ENCODE data around the gene ADAD1.
"Not testable (repeated sequence)": the region's sequence is repeated elsewhere in the genome, so short reads cannot be mapped to it uniquely, and the experiment has no call there.

The ADAD1 gene

DNA sequence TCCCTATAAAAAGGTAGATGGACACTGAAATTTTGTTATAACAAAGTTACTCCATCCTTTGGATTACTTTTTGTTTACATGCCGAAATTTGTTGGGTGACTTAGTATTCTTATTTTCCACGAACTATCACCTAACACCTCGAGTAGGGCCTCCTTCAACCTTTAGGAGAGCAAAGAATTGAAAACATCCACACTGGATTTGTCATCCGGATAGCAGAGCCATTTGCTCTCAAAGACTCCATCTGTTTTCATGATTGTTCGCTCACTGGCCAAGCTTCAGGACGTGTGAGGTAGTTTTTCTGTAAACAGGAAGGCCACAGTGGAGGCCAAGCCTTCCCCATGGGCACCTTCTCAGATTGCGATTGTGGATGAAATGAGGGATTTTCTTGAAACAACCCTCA lies at the start of gene ADAD1:
Gene ADAD1 (plus strand): TSS at position 301 of the 400 bp plus-strand sequence. CDS start 1,059 bp downstream, outside the sequence.
- no peak for ATAC-seq (replicated peaks)

DNA sequence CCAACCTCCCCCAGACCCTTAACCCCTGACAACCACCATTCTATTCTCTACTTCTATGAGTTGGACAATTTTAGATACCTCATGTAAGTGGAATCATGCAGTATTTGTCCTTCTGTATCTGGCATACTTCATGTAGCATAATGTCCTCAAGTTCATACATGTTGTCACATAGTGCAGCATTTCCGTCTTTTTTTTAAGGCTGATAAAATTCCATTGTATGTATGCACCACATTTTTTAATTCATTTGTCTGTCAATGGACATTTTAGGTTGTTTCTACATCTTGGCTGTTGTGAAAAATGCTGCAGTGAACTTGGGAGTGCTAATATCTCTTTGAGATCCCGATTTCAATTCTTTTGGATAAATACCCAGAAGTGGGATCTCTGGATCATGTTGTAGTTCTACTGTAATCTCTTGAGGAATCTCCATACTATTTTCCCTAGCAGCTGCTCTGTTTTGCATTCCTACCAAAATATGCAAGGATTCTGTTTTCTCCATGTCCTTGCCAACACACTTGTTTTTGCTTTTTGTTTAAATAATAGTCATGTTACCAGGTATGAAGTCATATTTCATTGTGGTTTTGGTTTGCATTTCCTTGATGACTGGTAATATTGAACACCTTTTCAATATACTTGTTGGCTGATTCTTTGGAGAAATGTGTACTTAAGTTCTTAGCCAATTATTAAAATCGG lies 48.8 kb upstream of the ADAD1 start:
- Mint-ChIP-seq H3K9me3 (no peaks in the 10 kb centered on the region), H3K4me1 (no peaks in the 10 kb centered on the region), H3K4me3 (no peak overlapping the region), H3K27ac (no peak overlapping the region), H3K27me3 (no peaks in the 10 kb centered on the region), H3K36me3 (peaks cover 16 to 27% of the 10 kb centered on the region in 2 donors)
- ATAC-seq (replicated peaks) (no peak), DNase-seq (no peak)

More for the DNA sequence above, at the start of gene ADAD1:
- H3K27ac Mint-ChIP-seq = no peak within 1 kb of the TSS
- H3K4me3 Mint-ChIP-seq = no peak within 1 kb of the TSS
- no peak for DNase-seq
- H3K27me3 Mint-ChIP-seq = peaks cover 0 to 3% of the 10 kb centered on the region in 2 donors
- H3K9me3 Mint-ChIP-seq = no peaks in the 10 kb centered on the region
- H3K4me1 Mint-ChIP-seq = no peaks in the 10 kb centered on the region
- no peaks in the 10 kb centered on the region for H3K36me3 Mint-ChIP-seq

DNA sequence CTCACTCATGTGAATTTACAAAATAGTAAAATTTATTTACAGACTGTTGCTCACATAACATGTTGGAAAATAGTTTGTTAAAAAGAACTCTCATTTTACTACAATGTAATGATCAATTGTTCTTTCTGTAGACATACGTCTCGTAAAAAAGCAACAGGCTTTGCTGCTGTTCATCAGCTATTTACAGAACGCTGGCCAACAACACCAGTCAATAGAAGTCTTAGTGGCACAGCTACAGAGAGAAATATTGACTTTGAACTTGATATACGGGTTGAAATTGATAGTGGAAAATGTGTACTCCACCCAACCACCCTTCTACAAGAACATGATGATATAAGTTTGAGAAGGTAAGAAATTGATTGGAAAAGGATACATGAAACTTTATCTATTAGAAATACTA lies 47.6 kb upstream of the ADAD1 start:
- ATAC-seq (replicated peaks) (no peak), DNase-seq (no peak)
- Mint-ChIP-seq H3K27ac (no peak overlapping the region), H3K9me3 (no peaks in the 10 kb centered on the region), H3K4me3 (no peak overlapping the region), H3K4me1 (no peaks in the 10 kb centered on the region), H3K36me3 (peaks cover 18 to 30% of the 10 kb centered on the region in 2 donors), H3K27me3 (no peaks in the 10 kb centered on the region)

DNA sequence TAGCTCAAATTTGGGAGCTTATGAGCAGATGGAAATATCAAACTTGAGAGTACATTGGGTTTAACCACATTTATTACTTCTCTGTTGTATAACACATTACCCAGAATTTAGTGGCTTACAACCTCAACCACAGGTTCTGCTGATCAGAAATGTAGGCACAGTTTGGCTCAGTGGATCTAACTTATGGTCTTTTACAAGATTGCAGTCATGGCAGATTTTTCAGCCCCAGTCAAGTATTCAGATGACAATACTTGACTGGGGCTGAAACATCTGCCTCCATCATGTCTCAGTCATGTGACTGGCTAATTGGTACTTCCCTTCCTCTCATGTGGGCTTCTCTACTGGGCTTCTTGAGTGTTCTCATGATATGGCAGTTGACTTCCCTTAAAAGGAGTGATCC lies 44.0 kb upstream of the ADAD1 start:
- ATAC-seq (replicated peaks) (no peak), DNase-seq (no peak)
- Mint-ChIP-seq H3K27ac (no peak overlapping the region), H3K9me3 (no peaks in the 10 kb centered on the region), H3K4me3 (no peak overlapping the region), H3K4me1 (no peaks in the 10 kb centered on the region), H3K27me3 (no peaks in the 10 kb centered on the region), H3K36me3 (peaks cover 20 to 29% of the 10 kb centered on the region in 2 donors)

DNA sequence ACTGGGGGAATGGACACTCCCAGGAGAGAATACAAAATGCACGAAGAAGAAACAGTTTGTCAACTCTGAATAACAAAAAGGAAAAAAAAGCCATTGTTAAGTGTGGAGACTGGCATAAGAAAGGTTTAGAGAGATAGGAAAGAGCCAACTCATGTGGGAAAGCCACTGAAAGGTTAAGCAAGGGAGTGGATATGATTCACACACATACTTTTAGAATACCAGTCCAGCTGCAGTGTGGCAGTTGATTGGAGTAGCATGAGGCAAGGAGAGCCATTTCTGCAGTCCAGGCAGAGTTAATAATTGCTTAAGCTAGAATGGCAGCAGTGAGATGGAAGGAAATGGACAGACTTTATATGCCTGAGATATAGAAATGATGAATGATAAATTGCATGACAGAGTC lies 36.9 kb upstream of the ADAD1 start:
- H3K27me3 Mint-ChIP-seq = no peaks in the 10 kb centered on the region
- no peak for ATAC-seq (replicated peaks)
- no peak overlapping the region for H3K27ac Mint-ChIP-seq
- H3K36me3 Mint-ChIP-seq = peaks cover 21 to 26% of the 10 kb centered on the region in 2 donors
- no peak for DNase-seq
- no peaks in the 10 kb centered on the region for H3K4me1 Mint-ChIP-seq
- no peak overlapping the region for H3K4me3 Mint-ChIP-seq
- H3K9me3 Mint-ChIP-seq = no peaks in the 10 kb centered on the region

DNA sequence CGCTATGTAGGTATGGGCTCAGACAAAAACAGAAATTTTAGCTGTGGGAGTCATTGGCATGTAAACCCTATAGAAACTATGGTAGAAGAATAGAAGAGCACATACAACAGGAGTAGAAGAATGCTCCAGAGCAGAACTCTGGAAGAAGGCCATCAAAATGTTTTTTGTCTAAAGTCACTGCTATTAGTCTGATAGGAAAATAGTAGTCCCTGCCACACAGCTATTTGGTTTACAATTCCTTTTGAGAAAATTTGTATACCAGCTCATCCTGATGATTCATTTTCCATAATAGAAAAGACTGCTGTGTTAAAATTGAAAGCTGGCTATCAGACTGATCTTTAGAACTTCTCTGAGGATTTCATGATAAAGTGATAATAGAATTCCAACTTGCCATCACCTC lies 32.8 kb upstream of the ADAD1 start:
- H3K27ac Mint-ChIP-seq = no peak overlapping the region
- H3K27me3 Mint-ChIP-seq = no peaks in the 10 kb centered on the region
- H3K4me3 Mint-ChIP-seq = no peak overlapping the region
- H3K36me3 Mint-ChIP-seq = peaks cover 38 to 40% of the 10 kb centered on the region in 2 donors
- H3K4me1 Mint-ChIP-seq = no peaks in the 10 kb centered on the region
- DNase-seq (no peak), ATAC-seq (replicated peaks) (no peak)
- H3K9me3 Mint-ChIP-seq = no peaks in the 10 kb centered on the region

DNA sequence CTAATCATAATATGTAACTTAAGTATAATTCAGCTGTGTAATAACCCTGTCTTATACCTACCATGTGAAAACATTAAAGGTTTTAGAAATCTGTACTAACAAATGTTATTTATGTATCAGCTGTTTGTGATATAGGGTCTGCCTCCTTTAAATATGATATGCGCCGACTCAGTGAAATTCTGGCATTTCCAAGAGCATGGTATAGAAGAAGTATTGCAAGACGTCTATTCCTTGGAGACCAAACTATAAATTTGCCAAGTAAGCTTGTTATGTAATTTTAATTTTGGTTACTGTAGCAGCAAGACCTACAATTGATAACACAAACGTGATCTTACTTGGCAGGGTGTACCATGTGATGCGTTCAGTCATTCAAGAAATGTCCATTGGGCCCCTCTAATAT lies 32.3 kb upstream of the ADAD1 start:
- Mint-ChIP-seq H3K36me3 (peaks cover 38 to 44% of the 10 kb centered on the region in 2 donors), H3K4me3 (no peak overlapping the region), H3K27ac (no peak overlapping the region), H3K9me3 (no peaks in the 10 kb centered on the region), H3K27me3 (no peaks in the 10 kb centered on the region), H3K4me1 (no peaks in the 10 kb centered on the region)
- DNase-seq (no peak), ATAC-seq (replicated peaks) (no peak)

DNA sequence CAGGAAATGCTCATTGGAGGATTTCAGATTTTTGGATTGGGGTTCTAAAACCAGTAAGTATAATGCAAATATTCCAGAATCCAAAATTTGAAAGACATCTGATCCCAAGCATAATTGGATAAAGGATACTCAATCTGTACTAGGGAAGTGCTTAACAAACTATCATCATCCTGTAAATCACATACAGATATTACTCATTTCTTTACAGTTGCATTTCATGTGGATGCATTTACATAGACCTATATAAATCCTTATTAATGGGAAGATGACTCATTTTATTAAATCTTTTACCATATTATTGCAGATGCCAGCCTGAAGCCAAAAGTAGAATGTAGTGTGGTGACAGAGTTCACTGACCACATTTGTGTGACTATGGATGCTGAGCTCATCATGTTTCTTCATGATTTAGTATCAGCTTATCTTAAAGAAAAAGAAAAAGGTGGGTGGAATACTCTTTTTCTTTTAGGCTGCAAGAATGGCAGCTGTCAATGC lies 22.4 kb upstream of the ADAD1 start:
- no peak for DNase-seq
- no peak overlapping the region for H3K27ac Mint-ChIP-seq

DNA sequence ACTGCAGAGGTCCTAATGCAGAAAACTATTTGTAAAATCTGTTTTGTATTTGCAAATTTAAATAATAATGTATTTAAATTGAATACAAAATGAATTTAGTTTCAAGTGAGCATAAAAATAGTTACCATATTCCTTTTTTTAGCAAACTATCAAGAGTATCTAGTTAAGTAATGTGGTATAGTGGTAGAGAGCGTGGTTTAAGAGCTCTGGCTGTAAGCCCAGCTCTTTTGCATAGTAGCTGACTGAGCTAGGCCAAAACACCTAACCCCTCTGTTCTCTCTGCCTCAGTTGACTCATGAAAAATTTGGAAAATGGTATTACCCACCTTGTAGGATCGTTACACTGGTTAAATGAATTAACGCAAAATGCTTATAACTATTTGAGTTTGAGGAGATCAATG lies 18.1 kb upstream of the ADAD1 start:
- Mint-ChIP-seq H3K4me1 (no peaks in the 10 kb centered on the region), H3K9me3 (no peaks in the 10 kb centered on the region), H3K27me3 (no peaks in the 10 kb centered on the region), H3K36me3 (peaks cover 16 to 40% of the 10 kb centered on the region in 2 donors), H3K4me3 (no peak overlapping the region), H3K27ac (no peak overlapping the region)
- DNase-seq (no peak), ATAC-seq (replicated peaks) (no peak)

More for the DNA sequence above, 22.4 kb upstream of the ADAD1 start:
- Mint-ChIP-seq H3K9me3 (no peaks in the 10 kb centered on the region), H3K36me3 (peaks cover 20 to 49% of the 10 kb centered on the region in 2 donors), H3K4me3 (no peak overlapping the region), H3K4me1 (no peaks in the 10 kb centered on the region), H3K27me3 (no peaks in the 10 kb centered on the region)
- ATAC-seq (replicated peaks) = no peak

DNA sequence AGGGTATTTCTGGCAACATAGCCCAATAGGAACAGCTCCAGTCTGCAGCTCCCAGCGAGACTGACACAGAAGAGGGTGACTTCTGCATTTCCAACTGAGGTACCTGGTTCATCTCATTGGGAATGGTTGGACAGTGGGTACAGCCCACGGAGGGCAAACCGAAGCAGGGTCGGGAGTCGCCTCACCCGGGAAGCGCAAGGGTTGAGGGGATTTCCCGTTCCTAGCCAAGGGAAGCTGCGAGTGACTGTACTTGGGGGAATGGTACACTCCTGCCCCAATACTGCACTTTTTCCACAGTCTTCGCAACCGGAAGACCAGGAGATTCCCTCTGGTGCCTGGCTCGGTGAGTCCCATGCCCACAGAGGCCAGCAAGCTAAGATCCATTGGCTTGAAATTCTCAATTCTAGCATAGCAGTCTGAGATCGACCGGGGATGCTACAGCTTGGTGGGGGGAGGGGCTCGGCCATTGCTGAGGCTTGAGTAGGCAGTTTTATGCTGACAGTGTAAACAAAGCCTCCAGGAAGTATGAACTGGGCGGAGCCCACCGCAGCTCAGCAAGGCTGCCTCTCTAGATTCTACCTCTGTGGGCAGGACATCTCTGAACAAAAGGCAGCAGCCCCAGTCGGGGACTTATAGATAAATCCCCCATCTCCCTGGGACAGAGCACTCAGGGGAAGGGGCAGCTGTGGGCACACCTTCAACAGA lies 14.0 kb upstream of the ADAD1 start:
- H3K4me3 Mint-ChIP-seq = no peak overlapping the region
- H3K36me3 Mint-ChIP-seq = peaks cover 6 to 28% of the 10 kb centered on the region in 2 donors
- H3K27ac Mint-ChIP-seq = no peak overlapping the region
- no peaks in the 10 kb centered on the region for H3K4me1 Mint-ChIP-seq
- DNase-seq (no peak), ATAC-seq (replicated peaks) (no peak)
- peaks cover 17 to 19% of the 10 kb centered on the region in 2 donors for H3K9me3 Mint-ChIP-seq
- H3K27me3 Mint-ChIP-seq = peaks cover 0 to 1% of the 10 kb centered on the region in 2 donors

DNA sequence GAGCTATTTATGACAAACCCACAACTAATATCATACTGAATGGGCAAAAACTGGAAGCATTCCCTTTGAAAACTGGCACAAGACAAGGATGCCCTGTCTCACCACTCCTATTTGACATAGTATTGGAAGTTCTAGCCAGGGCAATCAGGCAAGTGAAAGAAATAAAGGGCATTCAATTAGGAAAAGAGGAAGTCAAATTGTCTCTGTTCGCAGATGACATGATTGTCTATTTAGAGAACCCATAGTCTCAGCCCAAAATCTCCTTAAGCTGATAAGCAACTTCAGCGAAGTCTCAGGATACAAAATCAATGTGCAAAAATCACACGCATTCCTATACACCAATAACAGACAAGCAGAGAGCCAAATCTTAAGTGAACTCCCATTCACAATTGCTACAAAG lies 10.0 kb upstream of the ADAD1 start:
- Mint-ChIP-seq H3K9me3 (peaks cover 17 to 19% of the 10 kb centered on the region in 2 donors), H3K27me3 (peaks cover 0 to 12% of the 10 kb centered on the region in 2 donors)
- ATAC-seq (replicated peaks); H3K4me1 Mint-ChIP-seq; H3K27ac Mint-ChIP-seq; H3K4me3 Mint-ChIP-seq; H3K36me3 Mint-ChIP-seq; DNase-seq: not testable (repeated sequence)

DNA sequence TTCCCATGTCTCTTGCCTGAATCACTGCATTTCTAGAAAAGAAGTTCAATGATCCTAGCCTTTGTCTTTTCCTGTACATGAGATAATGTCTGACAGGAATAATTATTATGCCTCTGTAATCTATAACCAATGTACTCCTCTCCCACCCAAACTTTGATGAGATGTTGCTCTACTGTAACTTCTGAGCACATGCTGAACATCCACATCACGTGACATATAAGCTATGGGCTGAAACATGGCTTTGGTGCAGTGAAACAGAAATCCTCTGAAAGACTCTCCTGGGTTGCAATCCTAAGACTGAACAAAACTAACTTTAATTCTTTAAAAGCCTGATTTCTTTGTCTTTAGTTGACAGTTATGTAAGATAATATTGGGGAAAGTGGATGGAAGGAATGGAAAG lies 1.5 kb upstream of the ADAD1 start:
- no peak for DNase-seq
- no peak overlapping the region for H3K4me3 Mint-ChIP-seq

DNA sequence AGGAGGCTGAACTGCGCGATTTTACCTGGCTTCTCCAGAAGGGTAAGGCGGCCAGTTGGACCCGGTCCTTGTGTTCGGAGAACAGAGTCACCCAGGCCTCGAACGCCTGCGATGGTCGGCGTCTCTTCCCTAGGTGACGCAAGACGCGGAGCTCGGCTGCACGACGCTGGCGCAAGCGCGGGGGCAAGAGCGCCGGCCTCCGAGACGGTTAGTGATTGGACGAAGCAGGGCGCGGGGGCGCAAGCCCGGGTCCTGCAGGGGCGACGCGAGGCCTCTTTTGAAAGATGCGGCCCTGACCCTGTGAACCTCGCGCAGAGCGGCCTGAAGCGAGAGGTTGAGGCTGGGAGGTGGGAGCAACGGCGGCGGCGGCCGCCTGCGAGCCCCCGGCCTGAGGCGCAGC lies 428 bp downstream of the ADAD1 start:
- no peak overlapping the region for H3K4me3 Mint-ChIP-seq
- H3K27me3 Mint-ChIP-seq = peaks cover 0 to 3% of the 10 kb centered on the region in 2 donors
- no peak for ATAC-seq (replicated peaks)
- no peaks in the 10 kb centered on the region for H3K36me3 Mint-ChIP-seq
- H3K27ac Mint-ChIP-seq = no peak overlapping the region
- DNase-seq = no peak
- no peaks in the 10 kb centered on the region for H3K4me1 Mint-ChIP-seq
- H3K9me3 Mint-ChIP-seq = no peaks in the 10 kb centered on the region

More for the DNA sequence above, 1.5 kb upstream of the ADAD1 start:
- H3K27ac Mint-ChIP-seq = no peak overlapping the region
- peaks cover 0 to 3% of the 10 kb centered on the region in 2 donors for H3K27me3 Mint-ChIP-seq
- no peaks in the 10 kb centered on the region for H3K4me1 Mint-ChIP-seq
- H3K9me3 Mint-ChIP-seq = no peaks in the 10 kb centered on the region
- no peak for ATAC-seq (replicated peaks)
- H3K36me3 Mint-ChIP-seq = no peaks in the 10 kb centered on the region

DNA sequence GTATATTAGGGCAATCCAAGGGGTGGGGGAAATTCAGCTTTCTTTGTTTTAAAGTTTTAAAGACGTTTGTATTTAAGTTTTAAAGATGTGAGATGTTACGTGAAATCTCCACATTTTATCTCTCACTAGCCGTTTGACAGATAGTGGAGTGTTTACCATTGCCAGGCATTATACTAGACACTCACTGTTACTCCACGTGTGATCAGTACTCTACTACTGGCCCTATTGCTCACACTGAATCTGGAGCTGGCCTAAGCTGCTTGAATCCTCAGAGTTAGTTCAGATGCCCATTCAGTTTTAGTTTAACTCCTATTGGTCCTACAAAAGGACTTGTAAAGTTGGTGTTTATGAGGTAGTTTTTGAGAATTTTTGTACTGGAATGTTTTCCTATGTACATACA lies 4.5 kb downstream of the ADAD1 start:
- Mint-ChIP-seq H3K9me3 (peaks cover 9 to 15% of the 10 kb centered on the region in 2 donors), H3K27me3 (peaks cover 0 to 3% of the 10 kb centered on the region in 2 donors), H3K36me3 (no peaks in the 10 kb centered on the region), H3K4me1 (no peaks in the 10 kb centered on the region), H3K27ac (no peak overlapping the region), H3K4me3 (no peak overlapping the region)
- no peak for ATAC-seq (replicated peaks)
- DNase-seq = no peak

DNA sequence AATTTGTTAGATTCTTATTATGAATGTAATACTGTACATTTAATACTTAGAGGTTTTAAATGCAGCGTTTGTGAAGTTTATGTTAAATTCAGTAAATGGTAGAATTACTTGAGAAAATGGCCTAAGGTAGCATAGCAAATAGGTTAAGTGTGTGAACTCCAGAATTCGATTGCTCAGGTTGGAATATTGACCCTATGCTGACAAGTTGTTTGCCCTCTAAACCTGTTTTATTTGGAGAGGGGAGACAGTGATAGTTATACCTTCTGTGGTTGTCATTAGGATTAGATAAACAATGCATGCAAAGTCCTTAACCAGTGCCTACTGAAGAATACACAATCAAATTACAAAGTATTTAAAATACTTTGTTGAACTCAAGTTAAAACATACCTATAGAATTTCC lies 5.4 kb downstream of the ADAD1 start:
- H3K4me1 Mint-ChIP-seq = no peaks in the 10 kb centered on the region
- H3K27ac Mint-ChIP-seq = no peak overlapping the region
- H3K4me3 Mint-ChIP-seq = no peak overlapping the region
- DNase-seq (no peak), ATAC-seq (replicated peaks) (no peak)
- no peaks in the 10 kb centered on the region for H3K36me3 Mint-ChIP-seq
- peaks cover 18 to 23% of the 10 kb centered on the region in 2 donors for H3K9me3 Mint-ChIP-seq
- H3K27me3 Mint-ChIP-seq = peaks cover 0 to 3% of the 10 kb centered on the region in 2 donors
